Daoy (cell line): ENCODE measurements around the gene IGSF5. TPM values are rescaled to one million over a fixed set of nuclear protein-coding genes. Genes with fewer than 3 reads are reported as not detected.
"Not testable (repeated sequence)": the region's sequence is repeated elsewhere in the genome, so short reads cannot be mapped to it uniquely, and the experiment has no call there.

Source experiments
- DNase-seq: peaks from one replicate; pipeline ENCODE4 v3.0.0-alpha.2; 2015; ENCODE audit warnings: low read depth
- total RNA-seq: library from RNA; depleted of rRNA; stranded (reverse); fragments of >200 nt; shearing (Covaris generic); gene quantifications from 2 replicates; pipeline ENCODE4 v1.2.3, GENCODE V29; 2014; rRNA removed

IGSF5 gene
- 0.17 TPM in 1 of 2 replicates, not detected in the other for total RNA-seq

GRCh38 chr21:39744883-39745282 is at the start of gene IGSF5:
Gene IGSF5, plus strand, starts transcription at chr21:39745183. Its CDS starts 327 bp downstream, at chr21:39745510.
- not testable (repeated sequence) for DNase-seq

DNA sequence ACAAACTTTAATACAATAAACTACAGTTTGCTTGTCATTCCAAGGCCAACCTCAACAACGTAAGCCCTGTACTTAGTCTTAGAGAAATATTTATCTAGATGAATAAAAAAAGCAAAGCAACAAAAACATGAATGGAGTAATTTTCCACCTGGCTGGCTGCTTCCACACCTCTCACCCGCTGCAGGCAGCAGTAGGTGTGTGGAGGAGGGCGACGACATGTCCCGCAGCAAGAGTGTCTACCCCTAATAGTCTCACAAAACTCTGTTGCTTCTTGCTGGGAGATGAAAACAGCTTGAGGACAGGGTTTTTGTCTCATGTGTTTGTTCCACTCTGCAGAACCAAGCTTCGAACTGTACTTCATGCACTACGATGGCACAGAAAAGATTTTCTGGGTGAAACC is 48.8 kb upstream of the IGSF5 start:
- no peak for DNase-seq

- DNase-seq, result no peak
These were observed 48.4 kb upstream of the IGSF5 start for GRCh38 chr21:39696618-39697017.

- DNase-seq, result no peak
These were observed 44.7 kb upstream of the IGSF5 start for GRCh38 chr21:39700318-39700717.

GRCh38 chr21:39703578-39703977 is 41.4 kb upstream of the IGSF5 start:
- DNase-seq, result no peak

DNA sequence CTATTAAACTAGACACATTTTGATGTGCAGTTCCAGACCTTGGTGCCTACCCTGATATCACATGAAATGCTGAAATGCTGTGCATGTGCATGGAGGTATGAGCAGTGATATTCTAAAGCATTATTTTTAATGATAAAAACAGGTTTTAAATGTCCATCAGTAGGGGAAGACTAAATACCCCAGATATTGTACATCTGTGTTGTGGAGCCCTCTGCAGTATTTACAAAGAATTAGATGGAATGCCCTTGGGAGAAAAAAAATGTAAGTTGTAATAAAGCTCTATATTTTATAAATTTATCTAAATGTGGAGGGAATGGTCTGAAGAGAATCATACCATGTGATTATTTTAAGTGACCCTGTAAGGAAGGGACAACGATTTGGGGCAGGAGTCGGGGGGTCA is 39.1 kb upstream of the IGSF5 start:
- DNase-seq, result no peak

- no peak for DNase-seq
These were observed 37.7 kb upstream of the IGSF5 start for GRCh38 chr21:39707316-39707715.

- no peak for DNase-seq
These were observed 34.1 kb upstream of the IGSF5 start for GRCh38 chr21:39710866-39711265.

GRCh38 chr21:39712273-39712672 is 32.7 kb upstream of the IGSF5 start:
- DNase-seq, result no peak

DNA sequence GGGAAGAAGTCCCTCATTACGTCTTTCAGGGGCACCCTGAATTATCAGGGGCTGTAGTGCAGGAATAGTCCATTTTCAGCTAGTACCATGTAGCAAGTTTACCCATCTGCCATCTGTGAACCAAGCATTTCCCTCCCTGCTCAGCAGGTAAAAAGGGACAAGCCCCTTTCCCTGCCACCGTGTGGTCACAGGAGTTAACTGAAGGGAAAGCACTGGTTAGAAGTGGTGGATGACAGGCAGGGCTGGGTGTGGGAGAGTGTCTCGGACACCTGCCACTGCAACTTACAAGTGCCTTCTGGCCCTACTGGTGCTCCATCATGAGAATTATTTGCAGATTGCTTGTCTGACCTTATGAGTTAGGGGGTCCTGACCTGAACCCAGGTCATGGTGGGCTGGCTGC is 32.0 kb upstream of the IGSF5 start:
- DNase-seq, result no peak

DNA sequence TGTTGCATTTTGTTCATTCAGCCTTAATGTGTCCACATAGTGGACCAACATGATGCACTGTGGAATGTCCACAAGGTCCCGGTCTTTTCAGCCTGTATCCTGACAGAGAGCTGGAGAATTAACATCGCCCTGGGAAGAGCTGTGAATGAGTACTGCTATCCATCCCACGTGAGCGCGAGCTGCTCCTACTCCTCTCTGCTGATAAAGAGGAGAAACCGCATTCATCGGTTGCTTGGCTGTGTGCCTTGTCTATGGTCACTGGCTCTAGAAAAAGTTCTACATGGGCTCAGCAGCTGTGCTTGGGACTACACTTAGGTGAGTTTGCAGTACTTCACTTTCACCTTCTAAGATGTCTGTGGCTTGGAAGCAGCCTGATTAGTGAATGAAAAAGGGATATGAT is 31.1 kb upstream of the IGSF5 start:
- DNase-seq, result no peak

- no peak for DNase-seq
These were observed 30.7 kb upstream of the IGSF5 start for GRCh38 chr21:39714331-39714730.

DNA sequence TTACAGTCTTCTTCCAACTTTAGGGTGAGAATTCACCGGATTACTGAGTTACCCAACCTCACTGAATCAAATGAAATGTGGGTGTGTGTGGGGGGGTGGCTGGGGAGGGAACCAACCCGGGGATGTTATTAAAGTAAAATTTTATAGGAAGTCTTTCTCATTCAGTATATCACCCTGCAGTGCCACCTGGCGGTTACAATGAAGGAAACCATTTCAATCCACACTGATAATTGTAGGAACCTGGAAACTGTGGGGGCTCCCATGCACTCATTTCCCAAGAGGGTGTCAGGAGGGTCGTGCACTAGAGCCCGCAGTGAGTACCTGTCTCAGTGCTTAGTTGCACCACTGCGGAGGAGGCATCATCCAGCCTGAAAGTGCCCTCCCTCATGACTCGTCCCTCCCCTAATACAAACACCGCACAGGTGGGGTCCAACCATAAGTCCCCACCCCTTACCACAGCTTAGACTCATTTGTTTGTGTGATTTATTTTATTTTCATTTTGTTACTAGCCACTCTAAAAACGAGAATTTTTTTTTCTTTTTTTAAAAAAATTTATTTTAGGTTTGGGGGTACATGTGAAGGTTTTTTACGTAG is 29.1 kb upstream of the IGSF5 start:
- peak; percentile 54 for DNase-seq

GRCh38 chr21:39720126-39720778 is 24.7 kb upstream of the IGSF5 start:
- no peak for DNase-seq

DNA sequence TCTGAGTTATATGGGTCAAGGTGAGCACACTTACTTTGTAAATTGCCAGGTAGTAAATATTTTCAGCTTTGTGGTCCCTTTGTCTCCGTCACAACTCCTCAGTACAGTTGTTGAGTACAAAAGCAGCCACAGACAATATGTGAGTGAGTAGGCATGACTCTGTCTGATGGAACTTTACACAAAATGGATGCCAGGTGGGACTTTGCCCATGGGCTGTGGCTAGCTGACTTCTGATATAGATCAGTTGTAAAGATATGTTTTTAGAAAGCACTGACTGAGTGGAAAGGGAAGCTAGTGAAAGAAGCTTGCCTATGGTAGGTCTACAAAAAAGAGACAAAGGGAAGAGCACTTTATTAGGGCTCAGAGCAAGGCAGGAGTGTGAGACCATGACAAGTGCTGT is 23.1 kb upstream of the IGSF5 start:
- DNase-seq, result no peak

DNA sequence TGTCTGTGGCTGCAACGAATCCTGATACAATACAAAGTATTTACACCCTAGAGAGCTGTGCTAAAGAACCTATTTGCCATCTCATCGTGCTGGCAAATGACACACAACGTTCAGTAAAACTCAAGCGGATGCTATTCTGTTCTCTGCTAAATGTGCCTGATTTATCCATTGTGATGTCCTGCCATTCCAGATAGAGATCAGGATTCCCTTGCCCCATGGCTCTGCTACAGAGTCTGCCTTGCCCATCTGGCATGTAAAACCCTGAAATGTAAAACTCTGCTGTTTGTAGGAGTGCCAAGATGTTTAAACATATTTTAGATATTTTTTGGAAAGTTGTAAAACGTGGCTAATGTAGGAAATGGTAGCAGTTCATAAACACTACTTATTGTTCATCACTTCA is 20.0 kb upstream of the IGSF5 start:
- DNase-seq, result no peak

- DNase-seq, result no peak
These were observed 18.9 kb upstream of the IGSF5 start for GRCh38 chr21:39726133-39726532.

GRCh38 chr21:39727401-39728120 is 17.4 kb upstream of the IGSF5 start:
- DNase-seq, result no peak

DNA sequence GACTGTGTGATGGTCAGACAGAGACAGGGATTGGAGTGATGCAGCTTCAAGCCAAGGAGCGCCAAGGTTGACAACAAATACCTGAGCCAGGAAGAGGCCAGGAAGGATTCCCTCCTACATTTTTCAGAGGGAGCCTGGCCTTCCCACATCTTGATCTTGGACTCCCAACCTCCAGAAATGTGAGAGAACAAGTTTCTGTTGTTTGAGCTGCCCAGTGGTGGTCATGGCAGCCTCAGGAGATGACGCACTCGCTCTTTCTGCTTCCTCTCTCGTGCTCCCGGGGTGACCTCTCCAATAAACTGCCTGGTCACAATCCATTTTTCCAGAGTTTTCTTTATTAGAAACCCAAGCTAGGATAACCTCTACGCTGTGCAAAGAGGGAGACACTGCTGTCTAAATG is 16.6 kb upstream of the IGSF5 start:
- DNase-seq, result no peak

GRCh38 chr21:39730418-39731157 is 14.4 kb upstream of the IGSF5 start:
- DNase-seq, result no peak

DNA sequence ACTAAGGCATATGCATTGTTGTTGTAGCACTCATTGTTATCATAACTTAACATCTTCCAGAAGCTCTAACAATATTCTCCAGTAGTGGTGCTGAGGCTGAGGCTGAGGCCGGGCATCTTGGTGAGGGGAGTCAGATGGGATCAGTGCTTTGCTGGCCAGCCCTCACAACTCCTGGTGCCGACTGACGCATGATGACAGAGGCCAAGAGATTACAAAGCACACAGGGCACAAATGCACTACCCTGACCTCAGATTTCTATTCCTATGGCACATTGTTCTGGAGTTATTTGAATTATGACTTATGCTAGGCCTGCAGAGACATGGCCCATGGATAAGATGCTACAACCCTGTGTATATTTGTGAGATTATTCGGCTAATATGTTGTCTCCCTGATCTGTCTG is 8.3 kb upstream of the IGSF5 start:
- DNase-seq, result no peak

GRCh38 chr21:39737376-39738000 is 7.5 kb upstream of the IGSF5 start:
- no peak for DNase-seq
